IMR-90 (cell line): Measurements from ENCODE around the gene PFN1. TPM values are rescaled to one million over a fixed set of nuclear protein-coding genes. Genes with fewer than 3 reads are reported as not detected.

ENCODE experiments used
- ATAC-seq: fragments of 200-7000 bp; cut with Tn5 transposase; 2 replicates; pipeline ENCODE4 v1.9.1; 2020; ENCODE audit warnings: low read depth, mild to moderate bottlenecking, moderate library complexity
- BruUV-seq: library from RNA; stranded (reverse); fragments of 400-500 nt; replicated peaks from 2 replicates; lab custom pipeline; 2021; lab: Mats Ljungman, UMichigan
- CTCF ChIA-PET: fragments of 300-600 bp; formaldehyde crosslinking; extraction: SDS; loops from one replicate; lab custom pipeline; 2021; ENCODE audit warnings: antibody characterized with exemption; lab: Yijun Ruan, JAX
- POLR2A ChIA-PET: fragments of 300-600 bp; sonication (Branson Sonifier 250); formaldehyde crosslinking; loops from one replicate; lab custom pipeline; 2022; ENCODE audit warnings: antibody characterized with exemption; ENCODE audit not compliant: unreplicated experiment; lab: Charles Lee
- DNase-seq: peaks from one replicate; pipeline ENCODE4 v3.0.0; 2013
- H2AFZ ChIP-seq: replicated peaks from 2 replicates; pipeline ENCODE3; 2013; ENCODE audit warnings: low read length, mild to moderate bottlenecking; ENCODE audit not compliant: poor library complexity
- H2AK5ac ChIP-seq: 2 replicates; pipeline ENCODE4 v1.6.1; 2013; ENCODE audit warnings: low read depth, low read length, inconsistent platforms
- H2AK9ac ChIP-seq: replicated peaks from 2 replicates; pipeline ENCODE3; 2013; ENCODE audit warnings: mild to moderate bottlenecking, low read depth, low read length, moderate library complexity; ENCODE audit not compliant: poor library complexity
- H2BK120ac ChIP-seq: 2 replicates; pipeline ENCODE4 v1.6.1; 2013; ENCODE audit warnings: low read depth, low read length, inconsistent platforms
- H2BK15ac ChIP-seq: 3 replicates; pipeline ENCODE4 v1.6.1; 2013; ENCODE audit warnings: low read depth, low read length, inconsistent platforms
- H2BK20ac ChIP-seq: 2 replicates; pipeline ENCODE4 v1.6.1; 2013; ENCODE audit warnings: low read depth, mild to moderate bottlenecking, inconsistent platforms, low read length, moderate library complexity
- H2BK5ac ChIP-seq: 2 replicates; pipeline ENCODE4 v1.6.1; 2013; ENCODE audit warnings: mild to moderate bottlenecking, low read depth, low read length, inconsistent platforms; ENCODE audit not compliant: poor library complexity, severe bottlenecking
- H3K14ac ChIP-seq: replicated peaks from 2 replicates; pipeline ENCODE4 v1.6.1; 2013; ENCODE audit warnings: low read depth, low read length, inconsistent platforms
- H3K18ac ChIP-seq: 2 replicates; pipeline ENCODE4 v1.6.1; 2013; ENCODE audit warnings: low read depth, low read length, control low read depth
- H3K23ac ChIP-seq: 2 replicates; pipeline ENCODE4 v1.6.1; 2013; ENCODE audit warnings: low read depth, low read length, inconsistent platforms
- H3K27ac ChIP-seq: 2 replicates; pipeline ENCODE4 v1.5.1; 2013; ENCODE audit warnings: mild to moderate bottlenecking, control low read depth, low read length; ENCODE audit not compliant: insufficient read depth
- H3K27me3 ChIP-seq: 2 replicates; pipeline ENCODE4 v1.6.1; 2013; ENCODE audit warnings: low read length; ENCODE audit not compliant: control insufficient read depth, insufficient read depth
- H3K36me3 ChIP-seq: 2 replicates; pipeline ENCODE4 v1.6.1; 2013; ENCODE audit warnings: low read length, mixed read lengths; ENCODE audit not compliant: control insufficient read depth, insufficient read depth
- H3K4ac ChIP-seq: 2 replicates; pipeline ENCODE4 v1.6.1; 2013; ENCODE audit warnings: low read depth, low read length, inconsistent platforms
- H3K4me1 ChIP-seq: 2 replicates; pipeline ENCODE4 v1.6.1; 2013; ENCODE audit warnings: low read length, mixed read lengths; ENCODE audit not compliant: control insufficient read depth, insufficient read depth
- H3K4me2 ChIP-seq: 2 replicates; pipeline ENCODE4 v1.6.1; 2013; ENCODE audit warnings: low read depth, mild to moderate bottlenecking, control low read depth, low read length, moderate library complexity
- H3K4me3 ChIP-seq: 2 replicates; pipeline ENCODE4 v1.5.1; 2013; ENCODE audit warnings: low read depth, mild to moderate bottlenecking, control low read depth, low read length, moderate library complexity; ENCODE audit not compliant: insufficient read depth
- H3K56ac ChIP-seq: 2 replicates; pipeline ENCODE4 v1.6.1; 2013; ENCODE audit warnings: low read length, inconsistent platforms; ENCODE audit not compliant: insufficient read depth; ENCODE audit errors: extremely low read depth
- H3K79me1 ChIP-seq, 2 experiments: 2 replicates each; pipeline ENCODE4 v1.6.1; 2013; ENCODE audit warnings: low read length in 2 of 2, inconsistent platforms in 1 of 2, low read depth in 1 of 2
- H3K9ac ChIP-seq: 2 replicates; pipeline ENCODE4 v1.6.1; 2013; ENCODE audit warnings: low read depth, low read length, control low read depth
- H3K9me1 ChIP-seq: 2 replicates; pipeline ENCODE4 v1.6.1; 2013; ENCODE audit warnings: low read length, inconsistent platforms; ENCODE audit not compliant: insufficient read depth
- H3K9me3 ChIP-seq: 2 replicates; pipeline ENCODE4 v1.6.1; 2013; ENCODE audit warnings: low read length; ENCODE audit not compliant: control insufficient read depth, insufficient read depth
- H4K20me1 ChIP-seq: 2 replicates; pipeline ENCODE4 v1.6.1; 2013; ENCODE audit warnings: low read length, inconsistent platforms; ENCODE audit not compliant: insufficient read depth
- H4K5ac ChIP-seq: 2 replicates; pipeline ENCODE4 v1.6.1; 2013; ENCODE audit warnings: mild to moderate bottlenecking, low read depth, low read length, control low read depth
- H4K8ac ChIP-seq, 2 experiments: 2 replicates each; pipeline ENCODE4 v1.6.1; 2013; ENCODE audit warnings: low read depth in 2 of 2, low read length in 2 of 2, control low read depth in 1 of 2, inconsistent platforms in 1 of 2
- H4K91ac ChIP-seq: 2 replicates; pipeline ENCODE4 v1.6.1; 2013; ENCODE audit warnings: low read depth, low read length, inconsistent platforms; ENCODE audit not compliant: insufficient read depth
- MAZ ChIP-seq: IDR thresholded peaks from 2 replicates; pipeline ENCODE4 v1.6.1; 2012; ENCODE audit warnings: low read depth, mild to moderate bottlenecking, low read length, improper control_type of control experiment, moderate library complexity, borderline replicate concordance
- MXI1 ChIP-seq: IDR thresholded peaks from 2 replicates; pipeline ENCODE4 v1.6.1; 2012; ENCODE audit warnings: low read depth, mild to moderate bottlenecking, low read length, moderate library complexity, borderline replicate concordance
- RFX5 ChIP-seq: IDR thresholded peaks from 2 replicates; pipeline ENCODE4 v1.8.0; 2012; ENCODE audit warnings: low read depth, mild to moderate bottlenecking, low read length, moderate library complexity
- SMC3 ChIP-seq: fragments of 150-350 bp; IDR thresholded peaks from 2 replicates; pipeline ENCODE4 v1.6.1; 2016; ENCODE audit warnings: low read depth, mild to moderate bottlenecking, antibody characterized with exemption, low read length, moderate library complexity
- WGBS, 2 experiments: methylation state at CpG; one replicate each; pipeline versions ENCODE4 v1.1.5 to v1.1.7; 2013; ENCODE audit warnings: missing lambda C conversion rate in 2 of 2; ENCODE audit not compliant: insufficient read length in 1 of 2; ENCODE audit errors: extremely low coverage in 2 of 2; 5-methylcytosine and 5-hydroxymethylcytosine counted together
- dilution Hi-C: fragments of 300-500 bp; cut with HindIII; formaldehyde crosslinking; loops from one replicate; pipeline ENCODE4 v1.14.3; 2018; ENCODE audit warnings: low sequenced_read_pairs; ENCODE audit not compliant: unreplicated experiment
- in situ Hi-C: fragments of 300-500 bp; cut with MboI; formaldehyde crosslinking; loops from 3 replicates; pipeline ENCODE4 v1.14.3; 2019; ENCODE audit warnings: low sequenced_read_pairs, inconsistent platforms, mixed read lengths
- intact Hi-C: fragments of 100-400 bp; cut with micrococcal nuclease; formaldehyde crosslinking; loops from 2 replicates; pipeline ENCODE4 v1.10.0; 2022
- polyA plus RNA-seq, 3 experiments: library from polyadenylated mRNA; depleted of rRNA; stranded (reverse); fragments of >200 nt; gene quantifications; 2 replicates each; pipeline ENCODE4 v1.2.3, GENCODE V29; 2012; ENCODE audit warnings: low replicate concordance in 1 of 3
- total RNA-seq: library from RNA; depleted of rRNA; stranded (reverse); fragments of >200 nt; gene quantifications from 2 replicates; pipeline ENCODE4 v1.2.3, GENCODE V29; 2012
- TF ChIP-seq, protein P1 (sequence below): fragments of 150-350 bp; IDR thresholded peaks from 2 replicates; pipeline ENCODE4 v1.6.1; 2017; ENCODE audit warnings: mild to moderate bottlenecking, antibody characterized with exemption, low read length, low read depth

The PFN1 gene
- total and polyA plus RNA-seq, 2 of the 4 experiments (the other 2 are of a cell fraction), result 348 to 1,671 TPM

DNA sequence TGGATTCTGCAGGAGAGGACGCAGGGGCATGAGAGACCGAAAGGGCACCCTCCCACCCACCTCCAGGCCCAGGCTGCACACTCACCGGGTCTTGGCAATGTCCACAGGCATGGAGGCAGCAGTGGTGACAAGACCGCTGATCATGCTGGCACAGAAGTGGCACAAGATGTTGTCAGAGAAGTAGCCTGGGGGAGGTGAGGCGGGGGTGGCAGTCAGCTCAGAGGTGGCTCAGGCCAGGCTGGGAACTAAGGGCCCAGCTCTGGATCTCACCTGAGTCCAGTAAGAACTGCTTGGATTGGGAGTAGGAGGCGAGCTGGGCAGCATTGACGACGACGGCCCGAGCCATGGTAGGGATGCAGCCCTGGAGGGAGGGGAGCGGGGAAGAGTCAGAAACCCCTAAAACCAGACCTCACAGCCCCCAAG lies 10.2 kb downstream of the PFN1 start (continued):
- TF ChIP-seq, protein P1, sequence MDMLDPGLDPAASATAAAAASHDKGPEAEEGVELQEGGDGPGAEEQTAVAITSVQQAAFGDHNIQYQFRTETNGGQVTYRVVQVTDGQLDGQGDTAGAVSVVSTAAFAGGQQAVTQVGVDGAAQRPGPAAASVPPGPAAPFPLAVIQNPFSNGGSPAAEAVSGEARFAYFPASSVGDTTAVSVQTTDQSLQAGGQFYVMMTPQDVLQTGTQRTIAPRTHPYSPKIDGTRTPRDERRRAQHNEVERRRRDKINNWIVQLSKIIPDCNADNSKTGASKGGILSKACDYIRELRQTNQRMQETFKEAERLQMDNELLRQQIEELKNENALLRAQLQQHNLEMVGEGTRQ, result no peak
- no peak for TF ChIP-seq SMC3
- TF ChIP-seq RFX5, result no peak
- TF ChIP-seq MAZ, result no peak

DNA sequence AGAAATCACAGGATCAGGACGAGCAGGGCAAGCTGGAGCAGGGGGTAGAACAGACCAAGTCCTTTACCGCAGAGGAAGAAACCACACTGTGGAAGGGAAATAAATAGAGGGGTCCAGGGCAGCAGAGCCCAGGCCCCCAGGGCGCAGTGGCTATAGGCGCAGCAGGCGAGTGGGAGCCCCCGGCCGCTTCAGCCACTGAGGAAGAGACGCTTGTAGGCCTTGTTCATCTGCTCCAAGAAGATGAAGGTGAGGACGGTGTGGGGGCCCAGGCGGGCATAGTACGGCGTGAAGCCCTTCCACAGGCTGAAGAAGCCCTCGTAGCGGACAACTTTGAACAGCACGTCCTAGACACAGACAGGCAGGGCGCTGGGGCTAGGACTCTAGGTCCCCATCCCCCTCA lies 10.8 kb downstream of the PFN1 start:
- Histone ChIP-seq H2BK5ac (no peak overlapping the region), H2BK20ac (no peak overlapping the region), H2BK120ac (no peak overlapping the region), H3K4me3 (no peak overlapping the region), H3K9ac (no peak overlapping the region), H4K5ac (no peak overlapping the region), H3K23ac (no peak overlapping the region), H4K8ac (no peak overlapping the region), H2AFZ (no peak overlapping the region), H3K27me3 (no peaks in the 10 kb centered on the region), H3K56ac (no peak overlapping the region), H4K91ac (no peak overlapping the region), H2BK15ac (no peak overlapping the region), H3K4me1 (peaks cover 14% of the 10 kb centered on the region), H3K9me1 (peaks cover 17% of the 10 kb centered on the region), H3K9me3 (no peaks in the 10 kb centered on the region), H3K4ac (no peak overlapping the region), H2AK5ac (no peak overlapping the region), H2AK9ac (no peak overlapping the region), H3K18ac (no peak overlapping the region), H3K79me1 (peaks cover 17 to 37% of the 10 kb centered on the region in 2 experiments; a peak in 3 of 4 replicates), H3K14ac (no peak overlapping the region), H4K20me1 (peaks cover 13% of the 10 kb centered on the region; the same call in 1 of the 2 replicates), H3K4me2 (no peak overlapping the region), H3K27ac (no peak overlapping the region), H3K36me3 (peaks cover 22% of the 10 kb centered on the region)
- ChIA-PET POLR2A (no interaction called here), CTCF (no interaction called here)
- in situ Hi-C loops (no loop called here), intact Hi-C loops (no loop called here), dilution Hi-C loops (no loop called here)
- DNase-seq (no peak), ATAC-seq (no peak)
- no peak for TF ChIP-seq MXI1
- no TSS peak for BruUV-seq
- WGBS, 2 experiments, result 90% methylated on average over 2 of the region's 16 CpGs; no CpG with 5 or more reads in 1 of the 2 experiments
